Muscle layer of duodenum (tissue), 2 donors: ENCODE results near the gene SCN10A.

Source experiments
- H3K27ac ChIP-seq: one replicate; pipeline ENCODE4 v1.7.0; 2013; ENCODE audit warnings: mild to moderate bottlenecking, low read length
- H3K27me3 ChIP-seq: one replicate; pipeline ENCODE4 v1.7.0; 2013; ENCODE audit warnings: low read depth, mild to moderate bottlenecking, control low read depth, low read length
- H3K36me3 ChIP-seq, 2 donors: one replicate each; pipeline ENCODE4 v1.7.0; 2013; ENCODE audit warnings: low read length in 2 of 2, control low read depth in 1 of 2, mild to moderate bottlenecking in 1 of 2; ENCODE audit not compliant: insufficient read depth in 2 of 2, control insufficient read depth in 1 of 2
- H3K4me1 ChIP-seq, 2 donors: one replicate each; pipeline ENCODE4 v1.7.0; 2013; ENCODE audit warnings: low read length in 2 of 2, mild to moderate bottlenecking in 2 of 2, control low read depth in 1 of 2, moderate library complexity in 1 of 2; ENCODE audit not compliant: insufficient read depth in 2 of 2, control insufficient read depth in 1 of 2
- H3K4me3 ChIP-seq, 2 donors: one replicate each; pipeline ENCODE4 v1.7.0; 2013; ENCODE audit warnings: low read length in 2 of 2, low read depth in 1 of 2, mild to moderate bottlenecking in 1 of 2
- H3K9me3 ChIP-seq, 2 donors: one replicate each; pipeline ENCODE4 v1.7.0; 2013; ENCODE audit warnings: low read length in 2 of 2, control low read depth in 1 of 2, mild to moderate bottlenecking in 1 of 2; ENCODE audit not compliant: control insufficient read depth in 1 of 2
- donor health status: healthy.

Gene SCN10A

DNA sequence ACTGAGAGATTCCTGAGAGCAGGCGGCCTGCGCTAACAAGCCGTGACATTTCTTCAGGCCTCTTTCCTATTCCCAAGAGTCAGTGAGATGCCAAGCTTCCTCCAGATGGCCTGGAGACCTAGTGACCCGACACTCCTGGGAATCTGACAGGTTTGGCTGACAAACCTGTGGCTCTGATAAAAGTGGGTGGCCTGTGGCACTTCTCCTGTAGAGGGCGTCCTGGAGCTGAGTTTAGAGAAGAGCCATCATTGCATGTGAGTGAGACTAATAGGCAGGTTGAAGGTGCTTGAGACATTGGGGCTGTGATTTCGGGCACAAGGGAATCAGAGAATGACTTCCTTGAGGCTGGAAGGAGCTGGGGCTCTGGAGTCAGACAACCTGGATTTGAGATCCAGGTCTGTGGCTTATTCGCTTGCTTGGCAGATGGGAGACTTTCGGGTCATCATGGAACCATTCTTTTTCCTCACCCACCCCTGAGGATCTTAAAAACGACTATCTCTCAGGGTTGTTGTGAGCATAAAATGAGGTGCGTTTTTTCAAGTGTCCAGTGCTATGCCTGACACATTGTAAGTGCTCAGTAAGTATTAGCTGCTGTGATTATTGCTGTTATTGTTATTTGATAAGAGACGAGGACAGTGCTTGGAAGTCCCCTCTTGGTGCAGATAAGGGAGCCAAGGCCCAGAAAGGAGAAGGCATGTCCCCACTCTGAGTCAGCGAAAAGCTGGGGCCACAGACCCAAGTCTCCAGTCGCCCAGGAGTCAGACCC lies 77.2 kb downstream of the SCN10A start:
- no peaks in the 10 kb centered on the region for H3K27me3 ChIP-seq
- no peaks in the 10 kb centered on the region for H3K9me3 ChIP-seq
- H3K27ac ChIP-seq = no peak overlapping the region
- H3K36me3 ChIP-seq = no peaks in the 10 kb centered on the region
- H3K4me1 ChIP-seq = no peaks in the 10 kb centered on the region
- H3K4me3 ChIP-seq = no peak overlapping the region

DNA sequence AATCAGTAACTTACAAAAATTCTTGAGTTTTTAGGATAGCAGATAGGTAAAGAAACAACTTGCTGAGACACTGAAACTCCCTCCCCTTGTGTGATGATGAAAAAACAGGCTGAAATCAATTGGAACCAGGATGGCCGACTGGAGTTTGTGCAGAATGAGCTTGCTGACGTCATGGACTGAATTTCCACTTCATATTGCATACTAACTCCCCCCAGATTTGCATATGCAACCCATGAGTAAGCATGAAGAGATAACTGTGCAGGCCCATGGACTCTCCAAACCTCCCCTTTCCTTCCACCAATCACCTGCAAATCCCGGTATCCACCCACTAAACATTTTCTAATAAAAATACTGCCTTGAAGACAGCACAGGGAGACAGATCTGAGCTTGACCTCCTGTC lies 84.5 kb downstream of the SCN10A start:
- Histone ChIP-seq H3K36me3 (no peaks in the 10 kb centered on the region), H3K27me3 (no peaks in the 10 kb centered on the region), H3K27ac (no peak overlapping the region), H3K9me3 (no peaks in the 10 kb centered on the region), H3K4me1 (no peaks in the 10 kb centered on the region), H3K4me3 (no peak overlapping the region)

DNA sequence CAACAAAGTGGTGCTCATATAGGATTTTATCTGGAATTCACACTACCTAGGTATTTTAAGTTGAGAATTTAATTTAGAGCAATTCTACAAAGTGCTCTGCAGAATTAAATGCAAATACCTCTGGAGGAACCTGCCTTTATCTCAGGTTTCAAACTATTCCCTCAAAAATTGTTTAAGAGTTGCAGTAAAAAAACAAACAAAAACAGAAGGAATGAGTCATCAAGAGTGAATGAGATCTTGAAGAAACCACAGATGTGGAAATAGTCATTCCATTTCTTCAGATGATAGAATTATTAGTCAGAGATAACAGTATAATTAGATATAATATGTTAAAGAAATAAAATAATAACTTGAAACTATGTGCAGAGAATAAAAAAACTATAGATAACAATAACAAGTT lies 85.7 kb downstream of the SCN10A start:
- H3K4me3 ChIP-seq = no peak overlapping the region
- H3K9me3 ChIP-seq = no peaks in the 10 kb centered on the region
- H3K27ac ChIP-seq = no peak overlapping the region
- no peaks in the 10 kb centered on the region for H3K4me1 ChIP-seq
- no peaks in the 10 kb centered on the region for H3K27me3 ChIP-seq
- no peaks in the 10 kb centered on the region for H3K36me3 ChIP-seq

DNA sequence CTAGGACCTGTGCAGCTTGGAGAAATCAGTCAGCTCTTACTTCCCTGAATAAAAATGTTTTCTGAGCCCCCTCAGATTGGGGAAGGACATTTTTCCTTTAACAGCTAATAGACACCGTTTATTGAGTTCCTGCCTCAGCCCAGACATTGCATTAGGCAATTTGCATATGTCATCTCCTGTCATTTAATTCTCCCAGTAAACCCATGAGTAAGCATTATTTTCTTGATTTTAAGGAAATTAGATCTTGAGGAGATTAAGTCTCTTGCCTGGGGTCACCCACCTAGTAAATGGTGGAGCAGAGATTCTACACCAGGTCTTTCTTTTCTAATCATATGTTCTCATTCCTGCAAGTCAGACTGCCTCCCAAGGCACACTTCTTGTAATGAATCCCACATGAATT lies 88.0 kb downstream of the SCN10A start:
- no peaks in the 10 kb centered on the region for H3K36me3 ChIP-seq
- H3K27me3 ChIP-seq = no peaks in the 10 kb centered on the region
- no peak overlapping the region for H3K4me3 ChIP-seq

DNA sequence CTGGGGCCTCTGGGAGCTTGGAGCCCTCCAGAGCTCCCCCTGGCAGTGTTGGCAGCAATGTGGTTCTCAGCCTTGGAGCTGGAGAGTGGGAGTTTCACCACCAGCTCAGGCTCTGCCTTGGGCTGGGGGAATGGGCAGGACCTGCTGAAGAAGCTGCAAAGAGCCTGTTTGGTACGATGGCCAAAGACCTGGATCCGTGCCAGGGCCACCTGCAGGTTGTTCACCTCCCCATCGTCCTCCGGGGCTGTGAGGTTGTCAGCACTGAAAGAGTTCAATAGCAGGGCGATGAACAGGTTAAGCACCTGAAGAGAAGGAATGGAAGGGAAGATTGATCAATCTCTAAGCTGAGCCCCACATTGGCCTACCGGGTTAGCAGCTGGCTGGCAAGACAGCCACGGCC lies 89.3 kb downstream of the SCN10A start:
- Histone ChIP-seq H3K27ac (no peak overlapping the region), H3K4me1 (no peaks in the 10 kb centered on the region)

More for the DNA sequence above, 88.0 kb downstream of the SCN10A start:
- H3K9me3 ChIP-seq = no peaks in the 10 kb centered on the region
- no peaks in the 10 kb centered on the region for H3K4me1 ChIP-seq
- no peak overlapping the region for H3K27ac ChIP-seq

DNA sequence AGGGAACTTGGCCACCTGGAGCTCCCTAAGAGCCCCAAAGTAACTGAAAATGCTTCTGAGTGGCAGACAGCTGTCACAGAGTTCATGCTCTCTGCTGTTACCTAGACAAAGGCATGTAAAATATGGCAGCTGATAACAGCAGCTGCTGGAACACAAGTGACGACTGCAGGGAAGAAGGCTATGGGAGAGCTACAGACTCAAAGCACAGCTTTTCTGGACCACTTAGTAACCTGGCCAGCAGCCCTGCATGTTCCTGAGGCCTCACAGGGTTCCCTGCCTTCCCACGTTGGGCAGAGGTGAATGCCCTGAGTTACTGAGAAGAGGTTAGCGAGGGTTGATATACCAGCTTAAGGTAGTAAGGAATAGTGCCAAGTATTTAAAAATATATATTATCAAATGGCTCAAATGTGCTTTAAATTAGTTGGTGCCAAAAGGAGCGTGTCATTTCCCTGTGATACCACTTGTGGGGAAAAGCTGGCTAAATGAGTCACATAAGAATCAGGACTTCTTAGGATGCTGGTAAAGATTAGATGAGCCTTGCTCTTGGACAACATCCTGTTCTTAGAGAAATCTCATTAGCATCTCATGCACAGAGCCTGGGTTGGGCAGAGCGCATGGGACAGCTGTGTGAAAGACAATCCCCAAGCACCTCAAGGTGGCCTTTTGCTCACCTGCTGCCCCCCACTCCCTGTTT lies 90.1 kb downstream of the SCN10A start:
- Histone ChIP-seq H3K9me3 (no peaks in the 10 kb centered on the region), H3K4me1 (no peaks in the 10 kb centered on the region), H3K4me3 (no peak overlapping the region), H3K27me3 (no peaks in the 10 kb centered on the region), H3K36me3 (no peaks in the 10 kb centered on the region), H3K27ac (no peak overlapping the region)

More for the DNA sequence above, 89.3 kb downstream of the SCN10A start:
- Histone ChIP-seq H3K27me3 (no peaks in the 10 kb centered on the region), H3K9me3 (no peaks in the 10 kb centered on the region), H3K36me3 (no peaks in the 10 kb centered on the region), H3K4me3 (no peak overlapping the region)

- H3K36me3 ChIP-seq = no peaks in the 10 kb centered on the region
- no peak overlapping the region for H3K27ac ChIP-seq
- H3K4me3 ChIP-seq = no peak overlapping the region
- H3K4me1 ChIP-seq = no peaks in the 10 kb centered on the region
- H3K9me3 ChIP-seq = no peaks in the 10 kb centered on the region
- H3K27me3 ChIP-seq = no peaks in the 10 kb centered on the region
Observed at GRCh38 chr3:38724392-38724736, 91.7 kb downstream of the SCN10A start.

GRCh38 chr3:38723569-38724391 lies 92.2 kb downstream of the SCN10A start:
- Histone ChIP-seq H3K4me3 (no peak overlapping the region), H3K36me3 (no peaks in the 10 kb centered on the region), H3K27ac (no peak overlapping the region), H3K9me3 (no peaks in the 10 kb centered on the region), H3K4me1 (no peaks in the 10 kb centered on the region), H3K27me3 (no peaks in the 10 kb centered on the region)

DNA sequence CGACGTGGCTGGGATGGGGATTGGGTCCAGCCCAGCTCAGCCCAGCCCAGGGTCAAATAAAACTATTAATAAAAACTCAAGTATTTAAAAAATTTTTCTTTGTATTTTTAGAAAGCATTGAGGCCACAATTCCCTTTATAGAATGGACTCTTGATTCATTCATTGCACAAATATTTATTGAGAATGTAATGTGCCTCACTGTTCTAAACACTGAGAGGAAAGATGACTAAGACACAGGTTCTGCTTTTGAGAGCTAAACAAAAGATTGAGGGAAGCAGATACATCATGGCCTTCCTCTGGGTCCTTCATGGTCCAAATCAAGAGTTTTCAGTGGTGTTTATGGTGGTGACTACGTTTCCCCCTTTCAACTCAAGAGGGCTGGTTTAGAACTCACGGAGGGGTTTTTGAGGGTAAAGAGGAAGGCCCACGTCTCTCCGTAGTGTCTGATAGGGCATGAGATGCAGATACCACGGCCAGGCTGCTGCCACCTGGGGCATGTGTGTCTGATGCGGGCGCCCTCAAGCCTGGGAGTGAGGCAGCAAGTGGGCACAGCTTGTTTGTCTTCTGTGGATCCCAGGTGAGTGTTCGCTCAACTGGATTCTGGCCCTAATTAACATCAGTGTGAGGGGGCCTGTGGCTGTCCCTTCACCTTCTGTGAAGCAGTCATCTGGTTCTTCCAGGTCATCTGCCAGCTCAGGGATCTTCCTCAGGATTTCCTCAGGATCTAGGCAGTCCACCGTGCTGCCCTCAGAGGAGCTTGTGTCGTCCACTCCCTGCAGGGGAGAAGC lies 93.0 kb downstream of the SCN10A start:
- H3K27ac ChIP-seq = no peak overlapping the region
- H3K4me3 ChIP-seq = no peak overlapping the region
- no peaks in the 10 kb centered on the region for H3K36me3 ChIP-seq
- H3K4me1 ChIP-seq = no peaks in the 10 kb centered on the region
- H3K9me3 ChIP-seq = no peaks in the 10 kb centered on the region
- H3K27me3 ChIP-seq = no peaks in the 10 kb centered on the region

- H3K27me3 ChIP-seq = no peaks in the 10 kb centered on the region
- H3K36me3 ChIP-seq = no peaks in the 10 kb centered on the region
- no peaks in the 10 kb centered on the region for H3K4me1 ChIP-seq
- no peak overlapping the region for H3K27ac ChIP-seq
- no peak overlapping the region for H3K4me3 ChIP-seq
- no peaks in the 10 kb centered on the region for H3K9me3 ChIP-seq
Observed at GRCh38 chr3:38721207-38721772, 94.7 kb downstream of the SCN10A start.
